GM21367 (cell line): Measurements from ENCODE around the gene REG3G.
"Not testable (repeated sequence)": the region's sequence is repeated elsewhere in the genome, so short reads cannot be mapped to it uniquely, and the experiment has no call there.

Source experiments
- ATAC-seq: cut with Tn5 transposase; IDR thresholded peaks from one replicate; pipeline ENCODE4 v1.9.1; 2021; ENCODE audit not compliant: unreplicated experiment

The REG3G gene

DNA sequence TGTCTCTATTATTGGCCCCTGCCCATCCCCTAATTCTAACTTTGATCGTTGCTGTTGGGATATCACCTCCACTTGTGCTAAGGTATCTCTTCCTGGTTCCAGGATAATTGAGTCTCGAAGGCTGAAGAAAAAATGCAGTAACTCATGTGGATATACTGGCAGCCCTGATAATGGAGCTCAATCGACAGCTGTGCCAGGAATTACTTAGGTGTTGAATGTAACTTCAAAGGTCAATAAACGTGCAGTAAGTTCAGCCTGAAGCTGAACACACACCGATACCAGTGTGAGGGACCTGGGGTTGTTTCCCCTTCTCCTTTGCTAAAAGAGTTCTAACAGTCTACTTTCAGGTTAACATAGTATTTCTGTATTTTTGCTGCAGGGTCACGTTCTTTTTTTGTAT lies 11.9 kb upstream of the REG3G start:
- ATAC-seq, result no peak

DNA sequence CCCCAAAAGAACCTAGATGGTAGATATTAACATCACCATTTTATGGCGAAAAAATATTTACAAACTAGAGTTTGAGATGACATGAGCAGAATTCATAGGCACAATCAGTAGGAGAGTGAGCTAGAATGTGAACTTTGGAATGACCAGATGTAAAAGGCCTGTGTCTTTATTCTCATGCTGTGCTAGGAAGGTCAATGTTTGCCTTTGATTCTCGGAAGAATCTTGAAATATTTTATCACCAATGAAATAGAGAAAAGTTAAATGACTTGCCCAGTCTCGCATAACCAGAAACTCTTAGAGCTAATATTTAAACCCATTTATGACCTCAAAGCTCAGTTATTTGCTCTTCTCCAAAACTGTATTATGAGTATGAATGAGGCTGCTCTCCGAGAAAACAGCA lies 9.2 kb upstream of the REG3G start:
- no peak for ATAC-seq

- no peak for ATAC-seq
These were observed 559 bp downstream of the REG3G start for GRCh38 chr2:79026061-79026460.

- no peak for ATAC-seq
These were observed 14.4 kb downstream of the REG3G start for GRCh38 chr2:79039944-79040343.

DNA sequence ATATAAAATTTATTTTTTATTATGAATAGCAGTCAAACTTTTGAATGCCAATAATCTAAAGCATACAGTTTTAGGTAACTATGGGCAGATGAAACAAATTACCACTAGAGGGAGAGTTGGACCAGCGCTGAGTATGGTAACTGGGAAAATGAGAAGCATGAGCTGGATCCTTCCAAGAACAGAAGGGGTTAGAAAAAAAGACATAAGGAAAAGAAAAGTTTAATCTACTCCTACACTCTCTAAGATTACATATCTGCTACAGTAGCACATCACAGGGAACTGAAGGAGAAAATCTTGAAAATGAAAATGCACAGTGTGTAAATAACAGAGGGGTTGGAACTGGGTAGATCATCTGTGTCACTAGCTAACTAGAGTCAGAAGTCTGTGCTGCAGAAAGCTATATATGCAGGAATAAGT lies 15.5 kb downstream of the REG3G start:
- ATAC-seq, result no peak

DNA sequence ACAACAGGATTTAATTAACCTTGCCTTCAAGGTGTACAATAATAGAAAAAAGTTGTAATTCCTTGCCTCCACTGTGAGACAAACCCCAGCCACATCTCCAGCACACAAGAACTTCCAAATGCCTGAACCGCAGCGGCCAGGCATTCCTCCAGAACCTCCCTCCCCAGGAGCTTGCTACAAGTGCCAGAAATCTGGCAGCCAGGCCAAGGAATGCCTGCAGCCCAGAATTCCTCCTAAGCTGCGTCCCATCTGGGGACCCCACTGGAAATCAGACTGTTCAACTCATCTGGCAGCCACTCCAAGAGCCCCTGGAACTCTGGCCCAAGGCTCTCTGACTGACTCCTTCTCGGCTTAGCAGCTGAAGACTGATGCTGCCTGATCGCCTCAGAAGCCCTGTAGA lies 28.0 kb downstream of the REG3G start:
- ATAC-seq, result not testable (repeated sequence)

DNA sequence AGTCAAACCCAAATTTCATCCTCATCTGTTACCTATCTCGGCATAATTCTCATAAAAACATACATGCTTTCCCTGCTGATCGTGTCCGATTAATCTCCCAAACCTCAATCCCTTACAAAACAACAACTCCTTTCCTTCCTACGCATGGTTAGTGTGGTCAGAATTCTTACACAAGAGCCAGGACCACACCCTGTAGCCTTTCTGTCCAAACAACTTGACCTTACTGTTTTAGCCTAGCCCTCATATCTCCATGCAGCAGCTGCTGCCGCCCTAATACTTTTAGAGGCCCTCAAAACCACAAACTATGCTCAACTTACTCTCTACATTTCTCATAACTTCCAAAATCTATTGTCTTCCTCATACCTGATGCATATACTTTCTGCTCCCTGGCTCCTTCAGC lies 29.3 kb downstream of the REG3G start:
- not testable (repeated sequence) for ATAC-seq

- no peak for ATAC-seq
These were observed 39.7 kb downstream of the REG3G start for GRCh38 chr2:79065201-79065600.

DNA sequence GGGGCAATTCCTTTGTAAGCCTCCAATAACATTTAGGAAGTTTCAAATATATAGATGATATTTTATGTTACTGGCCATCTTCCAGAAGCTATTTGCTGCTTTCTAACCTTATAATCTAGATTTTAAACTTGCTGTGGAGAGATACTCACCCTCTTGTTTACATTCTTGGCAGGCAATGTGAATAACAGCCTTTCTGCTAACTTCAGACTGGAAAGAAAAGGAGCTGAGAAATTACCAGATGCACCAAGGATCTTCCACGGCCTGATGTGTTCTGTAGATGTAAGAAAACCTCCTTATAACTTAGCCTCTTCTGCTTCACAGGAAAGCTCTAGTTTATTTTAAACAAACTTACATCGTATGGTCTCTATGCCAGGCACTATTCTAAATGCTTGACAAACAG lies 45.6 kb downstream of the REG3G start:
- ATAC-seq, result no peak
